Left lung (tissue), 14 donors: ENCODE measurements around the gene CRYBG3. TPM values are rescaled to one million over a fixed set of nuclear protein-coding genes. Genes with fewer than 3 reads are reported as not detected.

ENCODE experiments used
- ATAC-seq: fragments of 200-7000 bp; cut with Tn5 transposase; one replicate; pipeline ENCODE4 v1.9.1; 2020; ENCODE audit warnings: moderate library complexity
- DNase-seq, 4 donors: peaks; one replicate each; pipeline ENCODE4 v3.0.0-alpha.2; 2013 to 2020
- H3K27ac ChIP-seq, 2 donors: fragments of 200-600 bp; sonication (generic) in 1 of 2; one replicate each; pipeline versions ENCODE4 v1.5.0 to v1.8.0; 2020 to 2021
- H3K27me3 ChIP-seq, 2 donors: fragments of 200-600 bp; sonication (generic) in 1 of 2; one replicate each; pipeline versions ENCODE4 v1.5.0 to v1.8.0; 2020 to 2021
- H3K36me3 ChIP-seq, 2 donors: fragments of 200-600 bp; sonication (generic) in 1 of 2; one replicate each; pipeline versions ENCODE4 v1.5.0 to v1.8.0; 2020 to 2021
- H3K4me1 ChIP-seq, 2 donors: fragments of 200-600 bp; one replicate each; pipeline ENCODE4 v1.8.0; 2021
- H3K4me3 ChIP-seq, 2 donors: fragments of 200-600 bp; sonication (generic) in 1 of 2; one replicate each; pipeline versions ENCODE4 v1.5.0 to v1.8.0; 2020 to 2021; ENCODE audit warnings: mild to moderate bottlenecking in 1 of 2
- H3K9me3 ChIP-seq, 2 donors: fragments of 200-600 bp; sonication (generic) in 1 of 2; one replicate each; pipeline versions ENCODE4 v1.5.0 to v1.8.0; 2020 to 2021
- intact Hi-C, 2 donors: fragments of 100-400 bp; cut with DNase I; formaldehyde crosslinking; loops; one replicate each; pipeline versions ENCODE4 v1.11.2 to v1.14.2; 2022
- long read RNA-seq, 12 donors: library from polyadenylated mRNA in 2 of 12; unstranded in 2 of 12; transcript quantifications; one replicate each; pipeline ENCODE4 v2.0.0 and lab custom pipeline, GENCODE V29; 2019 to 2026
- polyA plus RNA-seq, 6 donors: library from polyadenylated mRNA; unstranded; fragments of 120-200 nt; gene quantifications; one replicate each; pipeline ENCODE4 v1.2.1, GENCODE V29; 2013; ENCODE audit not compliant: insufficient read length in 6 of 6
- total RNA-seq, 2 donors: library from RNA; stranded (reverse); fragmentation: NEBNext Ultra II Directional; extraction: Animal tissue kit (Norgen Biotek cat#: 25700); gene quantifications; one replicate each; pipeline ENCODE4 v1.2.1, GENCODE V29; 2021
- TF ChIP-seq, protein P1 (sequence below), 2 donors: fragments of 200-600 bp; sonication (generic) in 1 of 2; IDR thresholded peaks; one replicate each; pipeline versions ENCODE4 v1.5.0 to v1.8.0; 2021; ENCODE audit warnings: antibody characterized with exemption in 2 of 2
- donor health status: DM: no; HTN: yes; CAD: no.
- donor health status: DM: no; HTN: no; CAD: no.

Gene CRYBG3
- total RNA-seq (10 to 100 TPM; 24.2 to 32.1 TPM), polyA plus RNA-seq (10 to 100 TPM; 28.5 to 38.4 (median 31.7) TPM)
- long read RNA-seq, donor 1, partial matches to known transcripts = 19 of 19 reads
- long read RNA-seq, donor 1, other reads (novel, unspliced or antisense) = 0 of 19 reads
- long read RNA-seq, donor 2, partial matches to known transcripts = 5 of 5 reads
- long read RNA-seq, donor 2, other reads (novel, unspliced or antisense) = 0 of 5 reads
- long read RNA-seq, donor 3, partial matches to known transcripts = 48 of 48 reads
- long read RNA-seq, donor 3, other reads (novel, unspliced or antisense) = 0 of 48 reads
- long read RNA-seq, donor 4, partial matches to known transcripts = 17 of 18 reads
- long read RNA-seq, donor 4, other reads (novel, unspliced or antisense) = 1 of 18 reads
- long read RNA-seq, donor 5, partial matches to known transcripts = 9 of 15 reads
- long read RNA-seq, donor 5, other reads (novel, unspliced or antisense) = 6 of 15 reads
- long read RNA-seq, donor 6, partial matches to known transcripts = 26 of 26 reads
- long read RNA-seq, donor 6, other reads (novel, unspliced or antisense) = 0 of 26 reads
- long read RNA-seq, donor 7 = 0 reads
- long read RNA-seq, donor 8, partial matches to known transcripts = 38 of 38 reads
- long read RNA-seq, donor 8, other reads (novel, unspliced or antisense) = 0 of 38 reads
- long read RNA-seq, donor 9 = 0 reads
- long read RNA-seq, donor 10, partial matches to known transcripts = 10 of 10 reads
- long read RNA-seq, donor 10, other reads (novel, unspliced or antisense) = 0 of 10 reads
- long read RNA-seq, donor 11 = 0 reads
- long read RNA-seq, donor 12 = 0 reads

DNA sequence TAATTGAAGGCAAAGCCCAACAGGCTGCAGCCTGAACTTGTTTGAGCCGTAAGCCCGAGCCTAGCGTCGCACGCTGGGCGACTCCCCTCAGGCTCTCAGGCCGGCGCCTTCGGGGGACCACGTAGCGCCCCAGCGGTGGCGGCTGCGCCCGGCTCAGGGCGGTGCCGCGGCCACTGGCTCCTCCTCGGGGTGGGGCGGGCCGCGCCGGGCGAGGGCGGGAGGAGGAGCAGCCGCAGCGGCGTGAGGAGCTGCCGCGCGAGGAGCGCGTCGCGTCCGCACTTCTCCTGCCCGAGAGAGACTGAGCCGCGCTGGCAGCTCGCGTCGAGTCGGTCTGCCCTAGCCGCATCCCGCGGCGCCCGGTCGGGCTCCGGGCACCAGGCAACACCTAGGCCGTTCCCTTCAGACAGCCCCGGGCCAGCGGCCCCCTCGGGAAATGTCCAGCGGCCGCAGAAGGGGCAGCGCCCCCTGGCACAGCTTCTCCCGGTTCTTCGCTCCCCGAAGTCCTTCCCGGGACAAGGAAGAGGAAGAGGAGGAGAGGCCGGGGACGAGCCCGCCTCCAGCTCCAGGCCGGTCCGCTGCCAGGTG lies at the start of gene CRYBG3:
CRYBG3 (plus strand) TSS at position 238 of the 585 bp plus-strand sequence; CDS start at position 434, 196 bp downstream.
- intact Hi-C loops = no loop called here
- Histone ChIP-seq H3K9me3 (no peaks in the 10 kb centered on the region), H3K4me3 (peak within 1 kb of the TSS; percentile 78 to 96), H3K27ac (peak within 1 kb of the TSS; percentile 92 to 94), H3K36me3 (no peaks in the 10 kb centered on the region), H3K4me1 (peaks cover 0 to 27% of the 10 kb centered on the region in 2 donors), H3K27me3 (peaks cover 0 to 41% of the 10 kb centered on the region in 2 donors)
- peak; percentile 99 for ATAC-seq
- DNase-seq = peak; percentile 80 to 96 (median 90)
- TF ChIP-seq, protein P1, sequence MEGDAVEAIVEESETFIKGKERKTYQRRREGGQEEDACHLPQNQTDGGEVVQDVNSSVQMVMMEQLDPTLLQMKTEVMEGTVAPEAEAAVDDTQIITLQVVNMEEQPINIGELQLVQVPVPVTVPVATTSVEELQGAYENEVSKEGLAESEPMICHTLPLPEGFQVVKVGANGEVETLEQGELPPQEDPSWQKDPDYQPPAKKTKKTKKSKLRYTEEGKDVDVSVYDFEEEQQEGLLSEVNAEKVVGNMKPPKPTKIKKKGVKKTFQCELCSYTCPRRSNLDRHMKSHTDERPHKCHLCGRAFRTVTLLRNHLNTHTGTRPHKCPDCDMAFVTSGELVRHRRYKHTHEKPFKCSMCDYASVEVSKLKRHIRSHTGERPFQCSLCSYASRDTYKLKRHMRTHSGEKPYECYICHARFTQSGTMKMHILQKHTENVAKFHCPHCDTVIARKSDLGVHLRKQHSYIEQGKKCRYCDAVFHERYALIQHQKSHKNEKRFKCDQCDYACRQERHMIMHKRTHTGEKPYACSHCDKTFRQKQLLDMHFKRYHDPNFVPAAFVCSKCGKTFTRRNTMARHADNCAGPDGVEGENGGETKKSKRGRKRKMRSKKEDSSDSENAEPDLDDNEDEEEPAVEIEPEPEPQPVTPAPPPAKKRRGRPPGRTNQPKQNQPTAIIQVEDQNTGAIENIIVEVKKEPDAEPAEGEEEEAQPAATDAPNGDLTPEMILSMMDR (IDR thresholded peaks at IDR 0.05) = no peak

DNA sequence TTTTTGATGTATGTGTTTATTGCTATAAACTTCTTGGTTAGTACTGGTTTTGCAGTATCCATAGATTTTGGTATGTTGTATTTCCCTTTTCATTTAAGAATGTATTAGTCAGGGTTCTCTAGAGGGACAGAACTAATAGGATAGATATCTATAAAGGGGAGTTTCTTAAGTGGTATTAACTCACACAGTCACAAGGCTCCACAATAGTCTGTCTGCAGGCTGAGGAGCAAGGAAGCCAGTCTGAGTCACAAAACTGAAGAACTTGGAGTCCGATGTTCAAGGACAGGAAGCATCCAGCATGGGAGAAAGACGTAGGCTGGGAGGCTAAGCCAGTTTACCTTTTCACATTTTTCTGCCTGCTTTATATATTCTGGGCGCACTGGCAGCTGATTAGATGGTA lies 48.9 kb upstream of the CRYBG3 start:
- Histone ChIP-seq H3K27ac (no peak overlapping the region), H3K27me3 (no peaks in the 10 kb centered on the region), H3K9me3 (no peaks in the 10 kb centered on the region), H3K4me1 (peaks cover 0 to 3% of the 10 kb centered on the region in 2 donors), H3K36me3 (peaks cover 0 to 5% of the 10 kb centered on the region in 2 donors), H3K4me3 (no peak overlapping the region)
- ATAC-seq (no peak), DNase-seq (no peak)
- intact Hi-C loops = no loop called here
- TF ChIP-seq, protein P1 (IDR thresholded peaks at IDR 0.05) = no peak

DNA sequence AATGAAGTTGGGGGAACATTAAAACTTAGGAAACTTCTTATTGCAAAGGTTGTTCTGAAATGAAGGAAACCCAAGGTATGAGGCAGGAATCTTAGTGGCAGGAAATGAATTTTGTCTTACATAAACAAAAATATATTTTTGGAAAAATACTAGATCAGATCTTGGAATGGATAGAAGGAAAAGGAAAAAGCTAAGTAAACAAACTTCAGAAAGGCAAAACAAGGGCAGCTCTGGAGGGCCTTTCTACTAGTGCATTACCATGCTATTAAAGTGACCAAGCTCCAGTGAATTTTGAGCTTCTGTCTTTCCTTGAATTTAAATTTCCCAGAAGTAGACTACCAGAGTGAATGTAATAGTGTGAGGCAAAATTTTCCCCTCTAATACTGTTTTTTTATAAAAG lies 43.7 kb upstream of the CRYBG3 start:
- TF ChIP-seq, protein P1 (IDR thresholded peaks at IDR 0.05) = no peak
- no peak for DNase-seq
- Histone ChIP-seq H3K27me3 (no peaks in the 10 kb centered on the region), H3K36me3 (no peaks in the 10 kb centered on the region), H3K9me3 (no peaks in the 10 kb centered on the region), H3K4me1 (peaks cover 0 to 11% of the 10 kb centered on the region in 2 donors), H3K4me3 (no peak overlapping the region), H3K27ac (peak overlapping the region in 1 of 2 donors; percentile 45)
- intact Hi-C loops = no loop called here
- no peak for ATAC-seq

DNA sequence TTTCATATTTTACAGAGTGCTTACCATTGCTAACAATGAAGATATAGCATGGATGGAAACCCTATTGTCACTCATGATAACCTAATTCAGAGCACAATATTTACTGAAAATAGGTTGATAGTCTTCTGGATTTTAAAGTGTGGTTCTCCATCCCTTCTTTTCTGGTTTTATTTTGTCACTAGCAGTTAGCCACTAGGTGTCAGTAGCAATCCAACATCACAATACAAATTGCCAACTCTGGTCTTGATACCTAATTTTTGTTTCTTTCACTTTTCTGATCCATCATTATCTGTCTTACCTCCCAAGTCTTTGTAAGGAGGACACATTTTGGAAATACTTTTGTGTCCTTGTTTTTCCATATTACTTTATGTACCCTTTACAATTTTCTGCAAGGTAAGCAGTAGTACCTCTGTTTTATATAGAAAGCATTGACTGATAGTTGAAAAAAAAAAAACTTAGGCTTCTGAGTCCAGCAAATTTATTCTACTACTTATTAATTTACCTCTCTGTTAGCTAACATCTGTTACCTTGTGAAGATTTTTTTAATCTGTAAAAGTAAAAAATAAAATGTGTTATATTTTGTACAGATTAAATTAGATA lies 28.3 kb upstream of the CRYBG3 start:
- peak in 2 of 4 donors; percentile 37 to 69 for DNase-seq
- no peaks in the 10 kb centered on the region for H3K27me3 ChIP-seq
- intact Hi-C loops = no loop called here
- TF ChIP-seq, protein P1 (IDR thresholded peaks at IDR 0.05) = peak; percentile 60 to 74
- no peak overlapping the region for H3K27ac ChIP-seq
- H3K4me1 ChIP-seq = no peaks in the 10 kb centered on the region
- H3K4me3 ChIP-seq = no peak overlapping the region
- no peaks in the 10 kb centered on the region for H3K36me3 ChIP-seq
- no peaks in the 10 kb centered on the region for H3K9me3 ChIP-seq
- peak; percentile 74 for ATAC-seq
